ENCODE measurements around the gene SMARCAD1.

The SMARCAD1 gene

GRCh38 chr4:94221916-94222315 lies 14.3 kb downstream of the SMARCAD1 start:
- ChIA-PET POLR2A (ENCODE audit: low non-redundant PET) (no interaction called here), CTCF (no interaction called here)

DNA sequence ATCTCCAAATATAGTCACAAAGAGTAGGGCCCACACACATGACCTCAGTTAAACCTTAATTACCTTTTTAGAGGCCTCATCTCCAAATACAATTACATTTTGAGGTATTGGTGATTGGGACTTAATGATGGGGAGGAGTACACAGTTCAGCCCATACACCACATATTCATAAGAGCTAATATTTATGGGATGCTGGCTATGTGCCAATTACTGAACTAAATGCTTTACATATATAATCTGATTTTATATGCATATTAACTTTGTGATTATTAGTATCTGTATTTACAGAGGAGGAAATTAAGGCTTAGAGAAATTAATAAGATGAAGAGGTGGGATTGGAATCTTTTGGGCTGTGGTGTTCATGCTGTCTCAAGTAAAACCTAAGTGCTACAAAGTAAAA lies 17.8 kb downstream of the SMARCAD1 start:
- no peak overlapping the region for H3K27ac ChIP-seq
- no peak for DNase-seq (ENCODE audit: low spot score)
- TF ChIP-seq, protein P1, sequence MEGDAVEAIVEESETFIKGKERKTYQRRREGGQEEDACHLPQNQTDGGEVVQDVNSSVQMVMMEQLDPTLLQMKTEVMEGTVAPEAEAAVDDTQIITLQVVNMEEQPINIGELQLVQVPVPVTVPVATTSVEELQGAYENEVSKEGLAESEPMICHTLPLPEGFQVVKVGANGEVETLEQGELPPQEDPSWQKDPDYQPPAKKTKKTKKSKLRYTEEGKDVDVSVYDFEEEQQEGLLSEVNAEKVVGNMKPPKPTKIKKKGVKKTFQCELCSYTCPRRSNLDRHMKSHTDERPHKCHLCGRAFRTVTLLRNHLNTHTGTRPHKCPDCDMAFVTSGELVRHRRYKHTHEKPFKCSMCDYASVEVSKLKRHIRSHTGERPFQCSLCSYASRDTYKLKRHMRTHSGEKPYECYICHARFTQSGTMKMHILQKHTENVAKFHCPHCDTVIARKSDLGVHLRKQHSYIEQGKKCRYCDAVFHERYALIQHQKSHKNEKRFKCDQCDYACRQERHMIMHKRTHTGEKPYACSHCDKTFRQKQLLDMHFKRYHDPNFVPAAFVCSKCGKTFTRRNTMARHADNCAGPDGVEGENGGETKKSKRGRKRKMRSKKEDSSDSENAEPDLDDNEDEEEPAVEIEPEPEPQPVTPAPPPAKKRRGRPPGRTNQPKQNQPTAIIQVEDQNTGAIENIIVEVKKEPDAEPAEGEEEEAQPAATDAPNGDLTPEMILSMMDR (conservative IDR thresholded peaks at IDR 0.05; ENCODE audit: low read depth), result no peak
- CTCF ChIA-PET, result no interaction called here
- POLR2A ChIA-PET (ENCODE audit: low non-redundant PET), result no interaction called here

More at GRCh38 chr4:94221916-94222315, 14.3 kb downstream of the SMARCAD1 start:
- DNase-seq (ENCODE audit: low spot score), result no peak
- TF ChIP-seq, protein P1 (conservative IDR thresholded peaks at IDR 0.05; ENCODE audit: low read depth), result no peak
- no peak overlapping the region for H3K27ac ChIP-seq

- H3K27ac ChIP-seq, result no peak overlapping the region
- TF ChIP-seq, protein P1 (conservative IDR thresholded peaks at IDR 0.05; ENCODE audit: low read depth), result no peak
- DNase-seq (ENCODE audit: low spot score), result no peak
- POLR2A ChIA-PET (ENCODE audit: low non-redundant PET), result no interaction called here
- CTCF ChIA-PET, result interaction anchor here (0.6 kb wide), 1 partner anchor 27 kb away, joined by 10 read pairs; no protein-coding TSS in a partner anchor
These were observed 19.1 kb downstream of the SMARCAD1 start for GRCh38 chr4:94226763-94227162.

DNA sequence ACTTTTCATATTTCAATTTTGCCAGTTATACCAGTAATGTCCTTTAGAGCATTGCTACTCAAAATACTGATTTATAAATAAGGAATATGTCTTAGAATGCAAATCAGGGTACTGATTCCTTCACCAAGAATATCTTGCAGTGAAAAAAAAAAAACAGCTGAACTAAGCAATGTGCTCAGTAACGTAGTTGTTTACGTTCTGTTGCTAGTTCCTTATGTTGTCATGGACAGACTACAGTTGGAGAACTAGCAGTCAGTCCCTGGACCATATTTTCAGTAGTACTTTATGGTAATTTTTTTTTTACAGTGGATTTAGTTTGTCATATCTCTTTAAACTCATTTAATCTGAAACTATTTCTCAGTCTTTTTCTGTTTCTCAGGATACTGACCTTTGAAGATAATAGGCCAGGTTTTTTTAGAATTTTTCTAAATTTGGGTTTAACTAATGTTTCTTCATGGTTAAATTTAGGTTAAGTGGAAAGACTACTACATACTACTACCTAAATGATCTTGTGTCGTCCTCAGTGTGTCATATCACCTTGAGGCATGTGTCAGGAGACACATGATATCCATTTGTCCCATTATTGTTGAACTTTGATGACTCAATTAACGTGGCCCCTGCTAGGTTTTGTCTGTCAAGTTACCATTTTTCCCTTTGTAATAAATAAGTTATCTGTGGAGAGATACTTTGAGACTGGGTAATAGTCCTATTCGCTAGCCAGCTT lies 21.0 kb downstream of the SMARCAD1 start:
- H3K27ac ChIP-seq, result no peak overlapping the region
- no peak for DNase-seq (ENCODE audit: low spot score)
- ChIA-PET CTCF (interaction anchor here (0.6 kb wide), 1 partner anchor 43 kb away, joined by 3 read pairs; no protein-coding TSS in a partner anchor), POLR2A (ENCODE audit: low non-redundant PET) (no interaction called here)
- TF ChIP-seq, protein P1 (conservative IDR thresholded peaks at IDR 0.05; ENCODE audit: low read depth), result no peak

DNA sequence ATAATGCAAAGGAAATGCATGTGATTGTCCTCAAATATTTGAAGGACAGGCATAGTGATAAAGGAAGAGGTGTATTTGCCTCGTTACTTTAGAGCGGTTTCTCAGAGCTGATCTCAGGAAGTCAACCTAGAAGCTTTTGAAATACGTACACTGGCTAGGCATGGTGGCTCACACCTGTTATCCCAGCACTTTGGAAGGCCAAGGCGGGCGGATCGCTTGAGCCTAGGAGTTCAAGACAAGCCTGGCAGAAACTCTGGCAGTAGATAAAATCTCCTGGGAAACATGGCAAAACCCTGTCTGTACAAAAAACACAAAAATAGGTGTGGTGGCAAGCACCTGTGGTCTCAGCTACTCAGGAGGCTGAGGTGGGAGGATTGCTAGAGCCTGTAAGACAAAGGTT lies 24.9 kb downstream of the SMARCAD1 start:
- DNase-seq (ENCODE audit: low spot score), result no peak
- ChIA-PET POLR2A (ENCODE audit: low non-redundant PET) (no interaction called here), CTCF (no interaction called here)
- no peak overlapping the region for H3K27ac ChIP-seq
- TF ChIP-seq, protein P1 (conservative IDR thresholded peaks at IDR 0.05; ENCODE audit: low read depth), result no peak

- TF ChIP-seq, protein P1 (conservative IDR thresholded peaks at IDR 0.05; ENCODE audit: low read depth), result no peak
- ChIA-PET CTCF (interaction anchor here (0.6 kb wide), 2 partner anchors 943 to 1246 kb away, joined by 4 to 5 read pairs; no protein-coding TSS in a partner anchor), POLR2A (ENCODE audit: low non-redundant PET) (no interaction called here)
- H3K27ac ChIP-seq, result no peak overlapping the region
- DNase-seq (ENCODE audit: low spot score), result no peak
These were observed 28.2 kb downstream of the SMARCAD1 start for GRCh38 chr4:94235825-94236224.
